Endodermal cell (in vitro differentiated cells): ENCODE results near the gene ARHGEF6. TPM values are rescaled to one million over a fixed set of nuclear protein-coding genes. Genes with fewer than 3 reads are reported as not detected.

Experiments
- DNase-seq: peaks from one replicate; pipeline ENCODE4 v3.0.0-alpha.2; 2017
- H3K27ac ChIP-seq: 2 replicates; pipeline ENCODE4 v1.5.1; 2013; ENCODE audit warnings: mild to moderate bottlenecking, low read depth, low read length, moderate library complexity
- H3K27me3 ChIP-seq: 2 replicates; pipeline ENCODE4 v1.6.1; 2013; ENCODE audit warnings: mild to moderate bottlenecking, low read length, moderate library complexity; ENCODE audit not compliant: insufficient read depth, control insufficient read depth, poor library complexity, severe bottlenecking
- H3K36me3 ChIP-seq: 2 replicates; pipeline ENCODE4 v1.7.0; 2013; ENCODE audit warnings: mild to moderate bottlenecking, low read length, moderate library complexity; ENCODE audit not compliant: control insufficient read depth, insufficient read depth
- H3K4me1 ChIP-seq: one replicate; pipeline ENCODE4 v1.7.0; 2013; ENCODE audit warnings: low read length; ENCODE audit not compliant: control insufficient read depth, insufficient read depth
- H3K4me3 ChIP-seq: 2 replicates; pipeline ENCODE4 v1.5.1; 2013; ENCODE audit warnings: mild to moderate bottlenecking, low read length, moderate library complexity
- H3K9ac ChIP-seq: 2 replicates; pipeline ENCODE4 v1.6.1; 2013; ENCODE audit warnings: mild to moderate bottlenecking, low read length, moderate library complexity; ENCODE audit not compliant: poor library complexity, severe bottlenecking; ENCODE audit errors: extremely low read depth
- H3K9me3 ChIP-seq: 2 replicates; pipeline ENCODE4 v1.6.1; 2013; ENCODE audit warnings: mild to moderate bottlenecking, low read length, moderate library complexity; ENCODE audit not compliant: control insufficient read depth
- H3K27ac Mint-ChIP-seq: 2 replicates; pipeline ENCODE4 v1.8.0; 2020; ENCODE audit warnings: mixed read lengths
- H3K27me3 Mint-ChIP-seq: 2 replicates; pipeline ENCODE4 v1.8.0; 2021; ENCODE audit warnings: mild to moderate bottlenecking, mixed read lengths; ENCODE audit not compliant: insufficient read depth
- H3K36me3 Mint-ChIP-seq: 2 replicates; pipeline ENCODE4 v1.8.0; 2020; ENCODE audit warnings: low read depth, mixed read lengths
- H3K4me1 Mint-ChIP-seq: 2 replicates; pipeline ENCODE4 v1.8.0; 2020; ENCODE audit warnings: mixed read lengths
- H3K4me3 Mint-ChIP-seq: 2 replicates; pipeline ENCODE4 v1.8.0; 2020; ENCODE audit warnings: mild to moderate bottlenecking, moderate library complexity, mixed read lengths
- H3K9me3 Mint-ChIP-seq: 2 replicates; pipeline ENCODE4 v1.8.0; 2020; ENCODE audit warnings: mild to moderate bottlenecking, mixed read lengths
- WGBS, 2 experiments: methylation state at CpG; one replicate each; pipeline versions ENCODE4 v1.1.5 to v1.1.7; 2013; ENCODE audit warnings: missing lambda C conversion rate in 2 of 2, mixed read lengths in 1 of 2; ENCODE audit not compliant: insufficient coverage in 1 of 2, insufficient read length in 1 of 2; 5-methylcytosine and 5-hydroxymethylcytosine counted together
- total RNA-seq, 2 donors: library from RNA; stranded (reverse); fragmentation: NEBNext Ultra II Directional in 1 of 2; extraction: Animal tissue kit (Norgen Biotek cat#: 25700) in 1 of 2; gene quantifications; 2 replicates in 1 of 2; 3 replicates in 1 of 2; pipeline ENCODE4 v1.2.1, GENCODE V29; 2021
- TF ChIP-seq, protein P1 (sequence below): fragments of 200-600 bp; sonication (generic); conservative IDR thresholded peaks from 2 replicates; pipeline ENCODE4 v1.5.0; 2021; ENCODE audit warnings: antibody characterized with exemption, mild to moderate bottlenecking

ARHGEF6 gene
- total RNA-seq, 2 donors from 2014 or later = 1.8 to 2.7 TPM

DNA sequence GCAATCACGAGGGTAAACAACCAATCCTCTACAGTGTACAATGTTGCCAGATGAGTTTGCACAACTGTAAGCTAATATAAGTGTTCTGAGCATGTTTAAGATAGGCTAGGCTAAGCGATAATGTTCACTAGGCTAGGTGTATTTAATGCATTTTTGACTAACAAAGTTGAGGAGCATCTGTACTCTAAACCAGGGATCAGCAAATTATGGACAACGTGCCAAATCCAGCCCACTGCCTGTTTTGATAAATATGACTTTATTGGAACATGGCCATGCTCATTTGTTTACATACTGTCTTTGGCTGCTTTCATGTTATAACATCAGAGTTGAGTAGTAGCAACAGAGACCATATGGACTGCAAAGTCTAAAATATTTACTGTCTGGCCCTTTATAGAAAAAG lies 46.3 kb upstream of the ARHGEF6 start:
- H3K9ac ChIP-seq = no peak overlapping the region
- H3K4me3 Mint-ChIP-seq = no peak overlapping the region
- no peak overlapping the region for H3K27ac Mint-ChIP-seq
- H3K36me3 ChIP-seq = no peaks in the 10 kb centered on the region
- no peaks in the 10 kb centered on the region for H3K36me3 Mint-ChIP-seq
- H3K27me3 Mint-ChIP-seq = no peaks in the 10 kb centered on the region
- H3K4me1 Mint-ChIP-seq = no peaks in the 10 kb centered on the region
- no peaks in the 10 kb centered on the region for H3K4me1 ChIP-seq
- H3K9me3 ChIP-seq = no peaks in the 10 kb centered on the region
- H3K27me3 ChIP-seq = no peaks in the 10 kb centered on the region
- 86 to 100% methylated on average over 1 to 3 of the region's 3 CpGs for WGBS, 2 experiments
- DNase-seq = no peak
- H3K4me3 ChIP-seq = no peak overlapping the region
- H3K27ac ChIP-seq = no peak overlapping the region
- TF ChIP-seq, protein P1, sequence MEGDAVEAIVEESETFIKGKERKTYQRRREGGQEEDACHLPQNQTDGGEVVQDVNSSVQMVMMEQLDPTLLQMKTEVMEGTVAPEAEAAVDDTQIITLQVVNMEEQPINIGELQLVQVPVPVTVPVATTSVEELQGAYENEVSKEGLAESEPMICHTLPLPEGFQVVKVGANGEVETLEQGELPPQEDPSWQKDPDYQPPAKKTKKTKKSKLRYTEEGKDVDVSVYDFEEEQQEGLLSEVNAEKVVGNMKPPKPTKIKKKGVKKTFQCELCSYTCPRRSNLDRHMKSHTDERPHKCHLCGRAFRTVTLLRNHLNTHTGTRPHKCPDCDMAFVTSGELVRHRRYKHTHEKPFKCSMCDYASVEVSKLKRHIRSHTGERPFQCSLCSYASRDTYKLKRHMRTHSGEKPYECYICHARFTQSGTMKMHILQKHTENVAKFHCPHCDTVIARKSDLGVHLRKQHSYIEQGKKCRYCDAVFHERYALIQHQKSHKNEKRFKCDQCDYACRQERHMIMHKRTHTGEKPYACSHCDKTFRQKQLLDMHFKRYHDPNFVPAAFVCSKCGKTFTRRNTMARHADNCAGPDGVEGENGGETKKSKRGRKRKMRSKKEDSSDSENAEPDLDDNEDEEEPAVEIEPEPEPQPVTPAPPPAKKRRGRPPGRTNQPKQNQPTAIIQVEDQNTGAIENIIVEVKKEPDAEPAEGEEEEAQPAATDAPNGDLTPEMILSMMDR = no peak
- H3K9me3 Mint-ChIP-seq = peaks cover 57% of the 10 kb centered on the region

DNA sequence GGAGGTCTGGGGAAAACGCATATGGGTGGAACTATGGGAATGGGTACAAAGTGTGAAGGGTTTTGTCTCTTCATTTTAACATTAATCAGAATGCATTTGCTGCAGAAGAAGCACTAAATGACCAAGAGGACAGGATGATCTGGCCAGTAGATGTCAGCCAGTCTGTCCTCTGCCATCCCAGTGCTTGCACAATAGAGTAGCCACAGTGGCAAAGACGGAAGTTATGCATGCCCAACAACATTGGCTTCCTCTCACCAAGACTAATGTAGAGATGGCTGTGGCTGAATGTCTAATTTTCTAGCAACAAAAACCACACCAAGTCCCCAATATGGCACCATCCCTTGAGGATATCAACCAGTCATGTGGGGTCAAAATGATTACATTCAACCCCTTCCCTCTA lies 45.0 kb upstream of the ARHGEF6 start:
- no peak for DNase-seq
- H3K27me3 Mint-ChIP-seq = no peaks in the 10 kb centered on the region
- H3K4me1 Mint-ChIP-seq = no peaks in the 10 kb centered on the region
- no peaks in the 10 kb centered on the region for H3K27me3 ChIP-seq
- peaks cover 66% of the 10 kb centered on the region for H3K9me3 Mint-ChIP-seq
- no peaks in the 10 kb centered on the region for H3K9me3 ChIP-seq
- no peaks in the 10 kb centered on the region for H3K36me3 ChIP-seq
- no peak overlapping the region for H3K9ac ChIP-seq
- H3K4me3 ChIP-seq = no peak overlapping the region
- no peak overlapping the region for H3K27ac ChIP-seq
- H3K4me3 Mint-ChIP-seq = no peak overlapping the region
- no peak overlapping the region for H3K27ac Mint-ChIP-seq
- WGBS, 2 experiments = 88 to 100% methylated on average over 1 of the region's 2 CpGs
- TF ChIP-seq, protein P1 = no peak
- no peaks in the 10 kb centered on the region for H3K36me3 Mint-ChIP-seq
- H3K4me1 ChIP-seq = no peaks in the 10 kb centered on the region

DNA sequence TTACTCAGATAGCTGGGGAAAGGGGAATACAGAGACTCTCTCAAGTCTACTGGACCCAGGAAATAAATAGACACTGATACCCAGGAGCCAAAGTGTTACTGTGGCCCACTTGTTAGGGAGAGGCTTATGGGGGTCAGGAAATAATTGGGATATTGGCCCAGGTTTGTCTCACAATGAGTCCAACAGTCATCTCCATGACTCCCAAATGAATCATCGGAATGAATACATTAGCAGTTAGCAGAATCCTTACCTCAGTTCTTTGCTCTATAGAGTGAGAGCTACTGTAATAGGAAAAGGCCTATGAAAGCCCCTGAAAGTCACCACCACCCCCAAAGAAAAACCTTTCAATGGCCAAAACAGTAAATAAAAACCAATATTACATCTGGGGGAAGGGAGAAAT lies 42.4 kb upstream of the ARHGEF6 start:
- no peak overlapping the region for H3K27ac ChIP-seq

More for the DNA sequence above, 42.4 kb upstream of the ARHGEF6 start:
- H3K9me3 Mint-ChIP-seq = peaks cover 66% of the 10 kb centered on the region
- H3K4me3 Mint-ChIP-seq = no peak overlapping the region
- Histone ChIP-seq H3K27me3 (no peaks in the 10 kb centered on the region), H3K9me3 (no peaks in the 10 kb centered on the region), H3K9ac (no peak overlapping the region), H3K4me3 (no peak overlapping the region), H3K36me3 (no peaks in the 10 kb centered on the region), H3K4me1 (no peaks in the 10 kb centered on the region)
- H3K4me1 Mint-ChIP-seq = no peaks in the 10 kb centered on the region
- DNase-seq = no peak
- H3K27me3 Mint-ChIP-seq = no peaks in the 10 kb centered on the region
- no CpG with 5 or more reads among the region's 1 CpG for WGBS, 2 experiments
- H3K36me3 Mint-ChIP-seq = peaks cover 2% of the 10 kb centered on the region
- TF ChIP-seq, protein P1 = no peak
- no peak overlapping the region for H3K27ac Mint-ChIP-seq
